B cell (primary cell): Measurements from ENCODE around the gene JAML. TPM values are rescaled to one million over a fixed set of nuclear protein-coding genes. Genes with fewer than 3 reads are reported as not detected.

Experiments
- ATAC-seq: fragments of 200-7000 bp; cut with Tn5 transposase; one replicate; pipeline ENCODE4 v1.10.0; 2021; ENCODE audit warnings: low read depth, mild to moderate bottlenecking, moderate number of reproducible peaks, moderate library complexity
- CTCF ChIA-PET: fragments of 350-600 bp; sonication (Branson Sonifier 250); formaldehyde crosslinking; loops from one replicate; lab custom pipeline; 2021; ENCODE audit warnings: antibody characterized with exemption, inconsistent platforms; lab: Charles Lee
- POLR2A ChIA-PET: fragments of 350-600 bp; sonication (Branson Sonifier 250); formaldehyde crosslinking; loops from one replicate; lab custom pipeline; 2021; ENCODE audit warnings: antibody characterized with exemption; lab: Charles Lee
- DNase-seq: peaks from one replicate; pipeline ENCODE4 v3.0.0; 2013
- H2AFZ ChIP-seq: 2 replicates; pipeline ENCODE4 v1.6.1; 2012; ENCODE audit warnings: mild to moderate bottlenecking, low read depth, low read length; ENCODE audit not compliant: insufficient read depth, poor library complexity, severe bottlenecking
- H3K27ac ChIP-seq, 2 donors: 1 replicate in 1 of 2; 2 replicates in 1 of 2; pipeline ENCODE4 v1.5.1; 2012 to 2013; ENCODE audit warnings: low read length in 2 of 2, mild to moderate bottlenecking in 2 of 2, moderate library complexity in 1 of 2
- H3K27me3 ChIP-seq, 4 experiments: fragments of 200-600 bp in 1 of 4; sonication (generic) in 1 of 4; replicated peaks in 1 of 4; 1 replicate in 2 of 4; 2 replicates in 2 of 4; pipeline versions ENCODE4 v1.6.1 to v1.7.0; 2013 to 2016; ENCODE audit warnings: low read length in 3 of 4, mild to moderate bottlenecking in 2 of 4, mixed read lengths in 1 of 4, moderate library complexity in 1 of 4; ENCODE audit not compliant: insufficient read depth in 4 of 4, control insufficient read depth in 3 of 4; ENCODE audit errors: control extremely low read depth in 1 of 4
- H3K36me3 ChIP-seq, 2 experiments: replicated peaks in 1 of 2; 1 replicate in 1 of 2; 2 replicates in 1 of 2; pipeline versions ENCODE4 v1.6.1 to v1.7.1; 2013; ENCODE audit warnings: low read length in 1 of 2; ENCODE audit not compliant: insufficient read depth in 2 of 2, control insufficient read depth in 1 of 2; ENCODE audit errors: control extremely low read depth in 1 of 2, extremely low read depth in 1 of 2
- H3K4me1 ChIP-seq, 2 donors: fragments of 200-600 bp in 1 of 2; sonication (generic) in 1 of 2; 1 replicate in 1 of 2; 2 replicates in 1 of 2; pipeline versions ENCODE4 v1.5.1 to v1.6.1; 2013 to 2017; ENCODE audit warnings: low read length in 2 of 2; ENCODE audit not compliant: control insufficient read depth in 2 of 2, insufficient read depth in 2 of 2
- H3K4me2 ChIP-seq: replicated peaks from 2 replicates; pipeline ENCODE3; 2012; ENCODE audit warnings: mild to moderate bottlenecking, low read depth, low read length; ENCODE audit not compliant: poor library complexity, severe bottlenecking
- H3K4me3 ChIP-seq, 5 experiments: fragments of 200-600 bp in 1 of 5; sonication (generic) in 1 of 5; 1 replicate in 3 of 5; 2 replicates in 2 of 5; pipeline versions ENCODE4 v1.5.1 to v1.7.0; 2011 to 2016; ENCODE audit warnings: low read length in 4 of 5, mild to moderate bottlenecking in 4 of 5, low read depth in 2 of 5, control low read depth in 1 of 5, moderate library complexity in 1 of 5; ENCODE audit not compliant: insufficient read depth in 1 of 5; ENCODE audit errors: control extremely low read depth in 1 of 5, extremely low read depth in 1 of 5
- H3K79me2 ChIP-seq: fragments of 200-600 bp; sonication (generic); one replicate; pipeline ENCODE4 v1.6.0; 2016; ENCODE audit warnings: low read length; ENCODE audit not compliant: control insufficient read depth, insufficient read depth
- H3K9ac ChIP-seq: fragments of 200-600 bp; sonication (generic); 2 replicates; pipeline ENCODE4 v1.6.1; 2017; ENCODE audit warnings: mild to moderate bottlenecking, low read length, moderate library complexity
- H3K9me3 ChIP-seq, 3 donors: one replicate each; pipeline versions ENCODE4 v1.6.1 to v1.7.1; 2013; ENCODE audit warnings: low read length in 2 of 3; ENCODE audit not compliant: control insufficient read depth in 2 of 3, insufficient read depth in 1 of 3; ENCODE audit errors: control extremely low read depth in 1 of 3
- H4K20me1 ChIP-seq: 2 replicates; pipeline ENCODE4 v1.6.0; 2012; ENCODE audit warnings: mild to moderate bottlenecking, low read length; ENCODE audit not compliant: insufficient read depth, control insufficient read depth, poor library complexity, severe bottlenecking
- H3K27ac Mint-ChIP-seq: one replicate; pipeline ENCODE4 v1.8.0; 2021; ENCODE audit warnings: mixed read lengths
- H3K27me3 Mint-ChIP-seq: one replicate; pipeline ENCODE4 v1.8.0; 2021; ENCODE audit warnings: mixed read lengths
- H3K4me1 Mint-ChIP-seq: one replicate; pipeline ENCODE4 v1.8.0; 2021; ENCODE audit warnings: mixed read lengths
- H3K4me3 Mint-ChIP-seq: one replicate; pipeline ENCODE4 v1.8.0; 2021; ENCODE audit warnings: mixed read lengths
- H3K9me3 Mint-ChIP-seq: one replicate; pipeline ENCODE4 v1.8.0; 2022; ENCODE audit warnings: mixed read lengths; ENCODE audit not compliant: insufficient read depth
- CTCF ChIP-seq: fragments of 200-600 bp; IDR thresholded peaks from one replicate; pipeline ENCODE4 v1.8.0; 2022; ENCODE audit warnings: antibody characterized with exemption, mild to moderate bottlenecking
- EZH2 ChIP-seq: IDR thresholded peaks from 2 replicates; pipeline ENCODE4 v1.6.1; 2012; ENCODE audit warnings: borderline replicate concordance, low read depth, mild to moderate bottlenecking, moderate library complexity, low read length; ENCODE audit not compliant: insufficient read depth, poor library complexity, severe bottlenecking
- WGBS: methylation state at CpG from one replicate; pipeline ENCODE4 v1.1.5; 2013; ENCODE audit warnings: missing lambda C conversion rate; ENCODE audit not compliant: insufficient coverage; 5-methylcytosine and 5-hydroxymethylcytosine counted together
- intact Hi-C: fragments of 100-400 bp; cut with micrococcal nuclease; formaldehyde crosslinking; loops from one replicate; pipeline ENCODE4 v1.10.0; 2022
- polyA plus RNA-seq: library from polyadenylated mRNA; depleted of rRNA; stranded (reverse); fragments of >200 nt; gene quantifications from 2 replicates; pipeline ENCODE4 v1.2.3, GENCODE V29; 2012
- total RNA-seq, 2 donors: library from RNA; stranded (reverse); fragments of 120-200 nt in 1 of 2; gene quantifications; 1 replicate in 1 of 2; 2 replicates in 1 of 2; pipeline versions ENCODE4 v1.2.3 to v1.2.4, GENCODE V29; 2013 to 2022

Gene JAML
- total and polyA plus RNA-seq, 2 donors (not counting 1 experiment from before 2014, with no cell fraction given): 1.0 to 9.6 TPM

GRCh38 chr11:118174006-118174567 is 50.7 kb downstream of the JAML start:
- intact Hi-C loops: no loop called here
- DNase-seq (no peak), ATAC-seq (no peak)
- no peak overlapping the region for H3K4me3 Mint-ChIP-seq
- peaks cover 3% of the 10 kb centered on the region for H3K4me1 Mint-ChIP-seq
- peaks cover 39% of the 10 kb centered on the region for H3K27me3 Mint-ChIP-seq
- H3K4me1 ChIP-seq: peaks cover 0 to 5% of the 10 kb centered on the region in 2 donors
- H3K79me2 ChIP-seq: no peaks in the 10 kb centered on the region
- H3K27ac Mint-ChIP-seq: no peak overlapping the region
- peaks cover 0 to 15% (median 1%) of the 10 kb centered on the region in 4 experiments for H3K27me3 ChIP-seq
- no peak overlapping the region for H2AFZ ChIP-seq
- ChIA-PET POLR2A (no interaction called here), CTCF (interaction anchor here (1.4 to 8.8 kb wide), 2 partner anchors 10 to 29 kb away, joined by 4 to 96 read pairs; no protein-coding TSS in a partner anchor)
- no peak overlapping the region for H3K9ac ChIP-seq
- H3K9me3 Mint-ChIP-seq: no peaks in the 10 kb centered on the region
- H3K4me2 ChIP-seq: no peak overlapping the region
- no peak overlapping the region for H3K27ac ChIP-seq
- H3K9me3 ChIP-seq: no peaks in the 10 kb centered on the region
- 81% methylated on average over 9 of the region's 9 CpGs for WGBS
- H4K20me1 ChIP-seq: no peaks in the 10 kb centered on the region
- no peak overlapping the region for H3K4me3 ChIP-seq
- H3K36me3 ChIP-seq: no peaks in the 10 kb centered on the region
- TF ChIP-seq EZH2: no peak
- TF ChIP-seq CTCF: no peak

GRCh38 chr11:118172356-118172755 is 52.5 kb downstream of the JAML start:
- no peaks in the 10 kb centered on the region for H3K9me3 Mint-ChIP-seq
- H3K27me3 Mint-ChIP-seq: peaks cover 46% of the 10 kb centered on the region
- WGBS: 88% methylated on average over 9 of the region's 9 CpGs
- H3K4me3 Mint-ChIP-seq: no peak overlapping the region
- no peaks in the 10 kb centered on the region for H3K36me3 ChIP-seq
- no peak overlapping the region for H2AFZ ChIP-seq
- H4K20me1 ChIP-seq: no peaks in the 10 kb centered on the region
- peaks cover 3% of the 10 kb centered on the region for H3K4me1 Mint-ChIP-seq
- ATAC-seq (no peak), DNase-seq (no peak)
- H3K27ac ChIP-seq: no peak overlapping the region
- no peaks in the 10 kb centered on the region for H3K9me3 ChIP-seq
- peaks cover 0 to 15% (median 1%) of the 10 kb centered on the region in 4 experiments for H3K27me3 ChIP-seq
- H3K79me2 ChIP-seq: no peaks in the 10 kb centered on the region
- peaks cover 0 to 5% of the 10 kb centered on the region in 2 donors for H3K4me1 ChIP-seq
- intact Hi-C loops: no loop called here
- no peak overlapping the region for H3K4me3 ChIP-seq
- H3K9ac ChIP-seq: no peak overlapping the region
- ChIA-PET CTCF (interaction anchor here (0.6 to 8.8 kb wide), 34 partner anchors 8 to 850 kb away, joined by 3 to 96 read pairs (median 5); partner anchors contain the start of gene MPZL2), POLR2A (no interaction called here)
- no peak overlapping the region for H3K27ac Mint-ChIP-seq
- no peak overlapping the region for H3K4me2 ChIP-seq
- TF ChIP-seq CTCF (no peak), EZH2 (no peak)
